ENCODE data around the gene TMEM167B. TPM values are rescaled to one million over a fixed set of nuclear protein-coding genes. Genes with fewer than 3 reads are reported as not detected.

The TMEM167B gene
- total and polyA plus RNA-seq, 4 donors: 5.4 to 15.4 (median 13.2) TPM

DNA sequence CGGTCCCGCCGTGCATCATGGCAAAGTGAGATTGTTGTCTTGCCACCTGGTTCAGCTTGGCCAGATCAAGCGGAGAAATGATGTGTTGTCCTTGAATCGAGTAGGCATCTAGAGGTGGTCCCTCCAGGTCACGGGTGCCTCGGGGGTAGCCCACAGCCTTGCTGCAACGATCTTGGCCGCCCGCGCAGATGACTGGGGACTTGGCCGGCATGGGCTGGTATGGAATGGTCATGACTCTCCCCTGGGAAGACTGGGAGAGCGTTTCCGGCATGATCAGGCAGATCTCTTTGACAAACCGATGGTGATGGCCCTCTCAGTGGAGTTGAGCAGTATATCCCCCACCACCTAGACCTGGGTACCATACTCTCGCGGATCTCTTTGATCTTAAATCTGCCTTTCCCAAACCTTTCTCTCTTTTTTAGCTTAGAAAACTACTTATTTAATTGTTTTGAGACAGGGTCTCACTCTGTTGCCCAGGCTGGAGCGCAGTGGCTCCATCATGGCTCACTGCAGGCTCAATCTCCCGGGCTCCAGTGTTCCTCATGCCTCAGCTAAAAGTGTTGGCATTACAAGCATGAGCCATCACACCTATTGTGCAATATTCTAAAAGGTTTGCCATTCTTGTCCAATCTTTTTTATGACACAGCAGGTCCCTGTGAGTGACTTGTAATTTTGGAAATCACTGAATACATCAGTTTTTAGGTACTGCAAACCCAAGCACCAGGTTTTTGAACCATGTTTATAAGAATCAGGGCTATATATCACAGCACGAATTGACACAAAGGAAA, 14.0 kb downstream of the TMEM167B start:
- no peak for TF ChIP-seq YY1 (IDR thresholded peaks at IDR 0.05)
- TF ChIP-seq TAF1 (conservative IDR thresholded peaks at IDR 0.05): no peak
- no peak for TF ChIP-seq EGR1 (IDR thresholded peaks at IDR 0.05; ENCODE audit: low read depth in 2 of 2)
- TF ChIP-seq, protein P1, sequence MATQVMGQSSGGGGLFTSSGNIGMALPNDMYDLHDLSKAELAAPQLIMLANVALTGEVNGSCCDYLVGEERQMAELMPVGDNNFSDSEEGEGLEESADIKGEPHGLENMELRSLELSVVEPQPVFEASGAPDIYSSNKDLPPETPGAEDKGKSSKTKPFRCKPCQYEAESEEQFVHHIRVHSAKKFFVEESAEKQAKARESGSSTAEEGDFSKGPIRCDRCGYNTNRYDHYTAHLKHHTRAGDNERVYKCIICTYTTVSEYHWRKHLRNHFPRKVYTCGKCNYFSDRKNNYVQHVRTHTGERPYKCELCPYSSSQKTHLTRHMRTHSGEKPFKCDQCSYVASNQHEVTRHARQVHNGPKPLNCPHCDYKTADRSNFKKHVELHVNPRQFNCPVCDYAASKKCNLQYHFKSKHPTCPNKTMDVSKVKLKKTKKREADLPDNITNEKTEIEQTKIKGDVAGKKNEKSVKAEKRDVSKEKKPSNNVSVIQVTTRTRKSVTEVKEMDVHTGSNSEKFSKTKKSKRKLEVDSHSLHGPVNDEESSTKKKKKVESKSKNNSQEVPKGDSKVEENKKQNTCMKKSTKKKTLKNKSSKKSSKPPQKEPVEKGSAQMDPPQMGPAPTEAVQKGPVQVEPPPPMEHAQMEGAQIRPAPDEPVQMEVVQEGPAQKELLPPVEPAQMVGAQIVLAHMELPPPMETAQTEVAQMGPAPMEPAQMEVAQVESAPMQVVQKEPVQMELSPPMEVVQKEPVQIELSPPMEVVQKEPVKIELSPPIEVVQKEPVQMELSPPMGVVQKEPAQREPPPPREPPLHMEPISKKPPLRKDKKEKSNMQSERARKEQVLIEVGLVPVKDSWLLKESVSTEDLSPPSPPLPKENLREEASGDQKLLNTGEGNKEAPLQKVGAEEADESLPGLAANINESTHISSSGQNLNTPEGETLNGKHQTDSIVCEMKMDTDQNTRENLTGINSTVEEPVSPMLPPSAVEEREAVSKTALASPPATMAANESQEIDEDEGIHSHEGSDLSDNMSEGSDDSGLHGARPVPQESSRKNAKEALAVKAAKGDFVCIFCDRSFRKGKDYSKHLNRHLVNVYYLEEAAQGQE (IDR thresholded peaks at IDR 0.05): no peak
- no peak for TF ChIP-seq RAD21 (IDR thresholded peaks at IDR 0.05)
- no peak for TF ChIP-seq HNF4G (IDR thresholded peaks at IDR 0.05)
- TF ChIP-seq FOXA1 (IDR thresholded peaks at IDR 0.05): no peak
- TF ChIP-seq GABPA (IDR thresholded peaks at IDR 0.05 in 1 of 2, conservative IDR thresholded peaks at IDR 0.05 in 1 of 2): no peak
- TF ChIP-seq, protein P2, sequence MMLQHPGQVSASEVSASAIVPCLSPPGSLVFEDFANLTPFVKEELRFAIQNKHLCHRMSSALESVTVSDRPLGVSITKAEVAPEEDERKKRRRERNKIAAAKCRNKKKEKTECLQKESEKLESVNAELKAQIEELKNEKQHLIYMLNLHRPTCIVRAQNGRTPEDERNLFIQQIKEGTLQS (IDR thresholded peaks at IDR 0.05): no peak
- TF ChIP-seq HNF4A (conservative IDR thresholded peaks at IDR 0.05): no peak
- TF ChIP-seq, protein P3, sequence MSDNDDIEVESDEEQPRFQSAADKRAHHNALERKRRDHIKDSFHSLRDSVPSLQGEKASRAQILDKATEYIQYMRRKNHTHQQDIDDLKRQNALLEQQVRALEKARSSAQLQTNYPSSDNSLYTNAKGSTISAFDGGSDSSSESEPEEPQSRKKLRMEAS (IDR thresholded peaks at IDR 0.05): no peak
- TF ChIP-seq, protein P4, sequence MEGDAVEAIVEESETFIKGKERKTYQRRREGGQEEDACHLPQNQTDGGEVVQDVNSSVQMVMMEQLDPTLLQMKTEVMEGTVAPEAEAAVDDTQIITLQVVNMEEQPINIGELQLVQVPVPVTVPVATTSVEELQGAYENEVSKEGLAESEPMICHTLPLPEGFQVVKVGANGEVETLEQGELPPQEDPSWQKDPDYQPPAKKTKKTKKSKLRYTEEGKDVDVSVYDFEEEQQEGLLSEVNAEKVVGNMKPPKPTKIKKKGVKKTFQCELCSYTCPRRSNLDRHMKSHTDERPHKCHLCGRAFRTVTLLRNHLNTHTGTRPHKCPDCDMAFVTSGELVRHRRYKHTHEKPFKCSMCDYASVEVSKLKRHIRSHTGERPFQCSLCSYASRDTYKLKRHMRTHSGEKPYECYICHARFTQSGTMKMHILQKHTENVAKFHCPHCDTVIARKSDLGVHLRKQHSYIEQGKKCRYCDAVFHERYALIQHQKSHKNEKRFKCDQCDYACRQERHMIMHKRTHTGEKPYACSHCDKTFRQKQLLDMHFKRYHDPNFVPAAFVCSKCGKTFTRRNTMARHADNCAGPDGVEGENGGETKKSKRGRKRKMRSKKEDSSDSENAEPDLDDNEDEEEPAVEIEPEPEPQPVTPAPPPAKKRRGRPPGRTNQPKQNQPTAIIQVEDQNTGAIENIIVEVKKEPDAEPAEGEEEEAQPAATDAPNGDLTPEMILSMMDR (IDR thresholded peaks at IDR 0.05; ENCODE audit: low read depth, low read length, missing input control): no peak
- TF ChIP-seq, protein P5, sequence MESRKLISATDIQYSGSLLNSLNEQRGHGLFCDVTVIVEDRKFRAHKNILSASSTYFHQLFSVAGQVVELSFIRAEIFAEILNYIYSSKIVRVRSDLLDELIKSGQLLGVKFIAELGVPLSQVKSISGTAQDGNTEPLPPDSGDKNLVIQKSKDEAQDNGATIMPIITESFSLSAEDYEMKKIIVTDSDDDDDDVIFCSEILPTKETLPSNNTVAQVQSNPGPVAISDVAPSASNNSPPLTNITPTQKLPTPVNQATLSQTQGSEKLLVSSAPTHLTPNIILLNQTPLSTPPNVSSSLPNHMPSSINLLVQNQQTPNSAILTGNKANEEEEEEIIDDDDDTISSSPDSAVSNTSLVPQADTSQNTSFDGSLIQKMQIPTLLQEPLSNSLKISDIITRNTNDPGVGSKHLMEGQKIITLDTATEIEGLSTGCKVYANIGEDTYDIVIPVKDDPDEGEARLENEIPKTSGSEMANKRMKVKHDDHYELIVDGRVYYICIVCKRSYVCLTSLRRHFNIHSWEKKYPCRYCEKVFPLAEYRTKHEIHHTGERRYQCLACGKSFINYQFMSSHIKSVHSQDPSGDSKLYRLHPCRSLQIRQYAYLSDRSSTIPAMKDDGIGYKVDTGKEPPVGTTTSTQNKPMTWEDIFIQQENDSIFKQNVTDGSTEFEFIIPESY (IDR thresholded peaks at IDR 0.05): no peak
- no peak for TF ChIP-seq SP1 (IDR thresholded peaks at IDR 0.05)
- no peak for TF ChIP-seq FOXA2 (IDR thresholded peaks at IDR 0.05)
- no peak for TF ChIP-seq NR2F2 (IDR thresholded peaks at IDR 0.05)
- TF ChIP-seq JUND (IDR thresholded peaks at IDR 0.05): no peak
- no peak for TF ChIP-seq RXRA (IDR thresholded peaks at IDR 0.05)
- Histone ChIP-seq H3K4me1 (ENCODE audit: control insufficient read depth in 4 of 4, insufficient read depth in 4 of 4, low read length in 3 of 4) (peaks cover 0 to 4% (median 2%) of the 10 kb centered on the region in 4 donors), H3K9me3 (ENCODE audit: control insufficient read depth in 4 of 4, low read length in 3 of 4) (no peaks in the 10 kb centered on the region), H3K27ac (ENCODE audit: low read depth in 1 of 2, low read length in 2 of 2) (no peak overlapping the region), H3K27me3 (ENCODE audit: control insufficient read depth in 4 of 4, insufficient read depth in 4 of 4, low read length in 3 of 4) (no peaks in the 10 kb centered on the region), H3K9ac (ENCODE audit: low read depth in 1 of 2, low read length in 2 of 2) (no peak overlapping the region), H3K4me3 (ENCODE audit: low read depth in 1 of 3, low read length in 3 of 3) (no peak overlapping the region), H3K36me3 (ENCODE audit: control insufficient read depth in 4 of 4, insufficient read depth in 3 of 4, low read depth in 1 of 4, low read length in 3 of 4) (no peaks in the 10 kb centered on the region)
- DNase-seq (ENCODE audit: low spot score): no peak
- WGBS: 87% methylated on average over 20 of the region's 20 CpGs

All from liver (tissue), 9 donors.